ENCODE data around the gene THSD7A.
"Not testable (repeated sequence)": the region's sequence is repeated elsewhere in the genome, so short reads cannot be mapped to it uniquely, and the experiment has no call there.

The THSD7A gene

GRCh38 chr7:11533229-11533820 lies 298.7 kb downstream of the THSD7A start:
- DNase-seq (ENCODE audit: insufficient read length, low spot score) (no peak), FAIRE-seq (no peak)

- FAIRE-seq: no peak
- no peak for DNase-seq (ENCODE audit: insufficient read length, low spot score)
These were observed 302.6 kb downstream of the THSD7A start for GRCh38 chr7:11529382-11529781.

GRCh38 chr7:11527707-11528106 lies 304.3 kb downstream of the THSD7A start:
- FAIRE-seq (no peak), DNase-seq (ENCODE audit: insufficient read length, low spot score) (no peak)

- DNase-seq (ENCODE audit: insufficient read length, low spot score) (no peak), FAIRE-seq (no peak)
These were observed 307.3 kb downstream of the THSD7A start for GRCh38 chr7:11524476-11525397.

- DNase-seq (ENCODE audit: insufficient read length, low spot score); FAIRE-seq: not testable (repeated sequence)
These were observed 310.0 kb downstream of the THSD7A start for GRCh38 chr7:11521964-11522499.

GRCh38 chr7:11517853-11518252 lies 314.1 kb downstream of the THSD7A start:
- FAIRE-seq: no peak
- no peak for DNase-seq (ENCODE audit: insufficient read length, low spot score)

GRCh38 chr7:11516328-11516727 lies 315.7 kb downstream of the THSD7A start:
- FAIRE-seq (no peak), DNase-seq (ENCODE audit: insufficient read length, low spot score) (no peak)

- no peak for DNase-seq (ENCODE audit: insufficient read length, low spot score)
These were observed 318.5 kb downstream of the THSD7A start for GRCh38 chr7:11513460-11513859.

GRCh38 chr7:11507929-11508328 lies 324.1 kb downstream of the THSD7A start:
- no peak for FAIRE-seq

More at GRCh38 chr7:11513460-11513859, 318.5 kb downstream of the THSD7A start:
- no peak for FAIRE-seq

GRCh38 chr7:11506417-11506816 lies 325.6 kb downstream of the THSD7A start:
- DNase-seq (ENCODE audit: insufficient read length, low spot score): no peak
- no peak for FAIRE-seq

More at GRCh38 chr7:11507929-11508328, 324.1 kb downstream of the THSD7A start:
- DNase-seq (ENCODE audit: insufficient read length, low spot score): no peak

- no peak for DNase-seq (ENCODE audit: insufficient read length, low spot score)
- FAIRE-seq: no peak
These were observed 326.5 kb downstream of the THSD7A start for GRCh38 chr7:11505471-11505985.

- no peak for FAIRE-seq
These were observed 339.7 kb downstream of the THSD7A start for GRCh38 chr7:11492307-11492706.

GRCh38 chr7:11491811-11492210 lies 340.2 kb downstream of the THSD7A start:
- DNase-seq (ENCODE audit: insufficient read length, low spot score) (no peak), FAIRE-seq (no peak)

More at GRCh38 chr7:11492307-11492706, 339.7 kb downstream of the THSD7A start:
- no peak for DNase-seq (ENCODE audit: insufficient read length, low spot score)

- DNase-seq (ENCODE audit: insufficient read length, low spot score) (no peak), FAIRE-seq (no peak)
These were observed 342.7 kb downstream of the THSD7A start for GRCh38 chr7:11489280-11489679.

GRCh38 chr7:11486271-11486670 lies 345.7 kb downstream of the THSD7A start:
- FAIRE-seq (no peak), DNase-seq (ENCODE audit: insufficient read length, low spot score) (no peak)

GRCh38 chr7:11485636-11486035 lies 346.4 kb downstream of the THSD7A start:
- DNase-seq (ENCODE audit: insufficient read length, low spot score) (no peak), FAIRE-seq (no peak)

GRCh38 chr7:11480143-11480542 lies 351.9 kb downstream of the THSD7A start:
- FAIRE-seq (no peak), DNase-seq (ENCODE audit: insufficient read length, low spot score) (no peak)

GRCh38 chr7:11478882-11479281 lies 353.1 kb downstream of the THSD7A start:
- FAIRE-seq: no peak

GRCh38 chr7:11478426-11478825 lies 353.6 kb downstream of the THSD7A start:
- FAIRE-seq: no peak
- no peak for DNase-seq (ENCODE audit: insufficient read length, low spot score)

More at GRCh38 chr7:11478882-11479281, 353.1 kb downstream of the THSD7A start:
- no peak for DNase-seq (ENCODE audit: insufficient read length, low spot score)

GRCh38 chr7:11474902-11475585 lies 357.0 kb downstream of the THSD7A start:
- FAIRE-seq (no peak), DNase-seq (ENCODE audit: insufficient read length, low spot score) (no peak)

Measured in GM19239 (cell line).